UCSD-AML1 (cell line): ENCODE results near the gene KBTBD2.
"Not testable (repeated sequence)": the region's sequence is repeated elsewhere in the genome, so short reads cannot be mapped to it uniquely, and the experiment has no call there.

Experiments used
- DNase-seq: peaks from one replicate; lab custom pipeline; 2025; ENCODE audit not compliant: unreplicated experiment; lab: John Stamatoyannopoulos, UW

KBTBD2 gene

DNA sequence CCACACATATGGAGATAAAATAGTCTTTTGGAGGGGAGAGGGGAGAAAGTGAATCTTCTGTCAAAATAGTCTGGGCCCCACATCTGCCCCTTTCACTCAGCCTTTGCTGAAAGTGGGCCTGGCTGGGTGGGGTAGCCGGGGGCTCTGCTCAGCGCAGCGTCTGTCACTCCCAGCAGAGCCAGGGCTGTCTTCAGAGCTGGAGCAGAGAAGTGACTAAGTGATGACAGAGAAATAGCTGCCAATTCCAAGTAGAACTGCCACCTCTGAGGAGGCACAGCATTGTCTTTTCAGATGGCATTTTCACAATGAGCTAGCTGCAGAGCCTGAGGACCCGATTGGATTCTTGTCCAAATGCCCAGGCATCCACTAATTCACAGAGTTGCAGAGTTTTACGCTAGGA, 34.5 kb downstream of the KBTBD2 start:
- not testable (repeated sequence) for DNase-seq

- not testable (repeated sequence) for DNase-seq
Observed at GRCh38 chr7:32855837-32856775, 35.5 kb downstream of the KBTBD2 start.

DNA sequence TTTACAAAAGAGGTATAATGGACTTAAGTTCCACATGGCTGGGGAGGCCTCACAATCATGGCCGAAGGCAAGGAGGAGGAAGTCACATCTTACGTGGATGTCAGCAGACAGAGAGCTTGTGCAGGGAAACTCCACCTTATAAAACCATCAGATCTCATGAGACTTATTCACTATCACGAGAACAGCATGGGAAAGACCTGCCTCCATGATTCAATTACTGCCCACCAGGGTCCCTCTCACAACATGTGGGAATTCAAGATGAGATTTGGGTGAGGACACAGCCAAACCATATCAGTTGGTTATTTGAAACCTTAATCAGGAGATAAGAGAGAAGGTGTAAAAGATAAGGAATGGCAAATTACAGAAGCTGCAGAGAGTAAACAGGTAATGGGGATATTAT, 40.9 kb downstream of the KBTBD2 start:
- not testable (repeated sequence) for DNase-seq

DNA sequence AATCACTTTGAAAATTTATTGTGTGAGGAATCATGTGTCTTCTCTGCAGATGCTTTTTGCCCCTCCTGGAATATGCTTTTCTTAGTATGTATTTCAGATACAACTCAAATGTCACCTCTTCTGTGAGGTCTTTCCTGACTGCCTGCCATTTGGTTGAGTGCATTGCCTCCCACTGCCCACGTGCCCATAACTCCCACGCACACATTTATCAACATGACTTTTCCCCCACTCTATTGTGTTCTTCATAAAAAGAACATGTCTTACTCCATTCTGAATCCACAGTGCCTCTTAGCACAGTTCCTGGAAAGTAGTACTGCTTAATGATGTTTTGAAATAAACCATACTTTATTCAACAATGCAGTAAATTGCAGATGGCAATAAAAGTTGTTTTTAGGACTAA, 42.9 kb downstream of the KBTBD2 start:
- not testable (repeated sequence) for DNase-seq

DNA sequence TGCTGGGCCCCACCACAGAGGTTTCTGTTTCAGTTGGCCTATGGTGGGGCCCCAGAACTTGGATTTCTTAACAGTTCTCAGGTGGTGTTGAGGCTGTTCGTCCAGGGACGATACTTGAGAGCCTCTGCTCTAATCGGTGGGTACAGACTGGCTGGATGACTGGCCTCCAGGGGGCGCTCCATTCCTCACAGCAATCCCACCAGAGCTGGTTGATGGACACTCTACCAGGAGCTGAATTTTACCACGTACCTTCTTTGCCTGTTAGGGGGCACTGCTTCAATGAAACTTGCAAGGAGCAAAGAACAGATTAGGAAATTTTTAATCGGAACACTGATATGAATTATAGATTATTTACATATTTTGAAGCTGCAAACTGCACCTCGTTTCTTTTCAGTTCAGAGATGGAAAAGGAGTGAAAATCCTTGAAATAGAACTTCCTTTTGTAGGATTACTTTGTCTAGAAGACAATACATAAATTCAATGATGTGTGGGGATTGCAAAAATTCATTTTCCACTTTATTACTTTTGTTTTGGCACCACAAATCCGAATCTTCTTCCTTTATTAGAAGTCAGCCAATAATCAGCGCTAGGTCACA, 44.8 kb downstream of the KBTBD2 start:
- DNase-seq = peak; percentile 55

DNA sequence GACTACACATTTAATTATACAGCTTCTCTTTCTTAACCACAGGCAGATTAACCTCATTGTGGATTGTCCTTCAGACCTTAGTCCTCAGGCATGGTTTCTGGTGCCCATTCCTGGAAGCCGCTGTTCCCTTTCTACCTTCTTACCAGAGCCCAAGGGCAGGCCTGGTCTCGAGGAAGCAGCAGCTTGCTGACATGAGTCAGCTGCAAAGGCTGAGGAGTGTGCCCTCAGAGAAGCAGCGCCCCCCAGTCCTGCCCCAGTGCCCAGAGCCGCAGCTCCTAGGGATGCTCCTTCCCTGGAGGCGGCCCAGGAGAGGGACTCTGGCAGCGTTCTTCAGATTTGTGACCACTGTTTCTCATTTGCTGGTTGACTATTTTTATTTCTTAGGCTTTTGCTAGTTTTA, 46.8 kb downstream of the KBTBD2 start:
- DNase-seq = not testable (repeated sequence)

- not testable (repeated sequence) for DNase-seq
Observed at GRCh38 chr7:32843763-32844162, 47.8 kb downstream of the KBTBD2 start.

- not testable (repeated sequence) for DNase-seq
Observed at GRCh38 chr7:32839846-32840245, 51.7 kb downstream of the KBTBD2 start.

GRCh38 chr7:32828996-32829752, 62.4 kb downstream of the KBTBD2 start:
- DNase-seq = not testable (repeated sequence)
